Liver (tissue), 9 donors: ENCODE data around the gene CHODL. TPM values are rescaled to one million over a fixed set of nuclear protein-coding genes. Genes with fewer than 3 reads are reported as not detected.
A peak's percentile ranks its signal among the peaks of the same experiment; 100 is the strongest.

Source experiments
- DNase-seq: peaks from one replicate; pipeline ENCODE4 v3.0.0-alpha.2; 2017; ENCODE audit warnings: low spot score
- H3K27ac ChIP-seq, 2 donors: one replicate each; pipeline ENCODE4 v1.7.0; 2013; ENCODE audit warnings: inconsistent platforms in 2 of 2, low read length in 2 of 2, control low read depth in 1 of 2, low read depth in 1 of 2, mild to moderate bottlenecking in 1 of 2
- H3K27me3 ChIP-seq, 4 donors: one replicate each; pipeline versions ENCODE4 v1.6.1 to v1.7.0; 2013; ENCODE audit warnings: low read length in 3 of 4, inconsistent platforms in 1 of 4, mild to moderate bottlenecking in 1 of 4, moderate library complexity in 1 of 4; ENCODE audit not compliant: control insufficient read depth in 4 of 4, insufficient read depth in 4 of 4
- H3K36me3 ChIP-seq, 4 donors: one replicate each; pipeline versions ENCODE4 v1.6.1 to v1.7.0; 2013; ENCODE audit warnings: low read length in 3 of 4, mild to moderate bottlenecking in 3 of 4, low read depth in 1 of 4, moderate library complexity in 1 of 4; ENCODE audit not compliant: control insufficient read depth in 4 of 4, insufficient read depth in 3 of 4
- H3K4me1 ChIP-seq, 4 donors: one replicate each; pipeline versions ENCODE4 v1.6.1 to v1.7.0; 2013; ENCODE audit warnings: low read length in 3 of 4, mild to moderate bottlenecking in 3 of 4, moderate library complexity in 1 of 4; ENCODE audit not compliant: control insufficient read depth in 4 of 4, insufficient read depth in 4 of 4
- H3K4me3 ChIP-seq, 3 donors: one replicate each; pipeline versions ENCODE4 v1.6.1 to v1.7.0; 2013; ENCODE audit warnings: low read length in 3 of 3, control low read depth in 1 of 3, low read depth in 1 of 3, mild to moderate bottlenecking in 1 of 3
- H3K9ac ChIP-seq, 2 donors: one replicate each; pipeline ENCODE4 v1.7.0; 2013; ENCODE audit warnings: low read length in 2 of 2, mild to moderate bottlenecking in 2 of 2, moderate library complexity in 2 of 2, control low read depth in 1 of 2, low read depth in 1 of 2
- H3K9me3 ChIP-seq, 4 donors: one replicate each; pipeline versions ENCODE4 v1.6.1 to v1.7.0; 2013; ENCODE audit warnings: low read length in 3 of 4; ENCODE audit not compliant: control insufficient read depth in 4 of 4
- FOXA1 ChIP-seq: IDR thresholded peaks from 2 replicates; pipeline ENCODE4 v1.6.1; 2016; ENCODE audit warnings: antibody characterized with exemption
- FOXA2 ChIP-seq: IDR thresholded peaks from 2 replicates; pipeline ENCODE4 v1.6.1; 2016; ENCODE audit warnings: antibody characterized with exemption
- GABPA ChIP-seq, 2 donors: IDR thresholded peaks in 1 of 2; conservative IDR thresholded peaks in 1 of 2; 2 replicates each; pipeline ENCODE4 v1.6.1; 2016; ENCODE audit warnings: antibody characterized with exemption in 2 of 2, mild to moderate bottlenecking in 1 of 2, moderate library complexity in 1 of 2
- HNF4A ChIP-seq, 2 donors: conservative IDR thresholded peaks; 2 replicates each; pipeline ENCODE4 v1.6.1; 2016; ENCODE audit warnings: antibody characterized with exemption in 2 of 2, mild to moderate bottlenecking in 2 of 2
- HNF4G ChIP-seq: IDR thresholded peaks from 2 replicates; pipeline ENCODE4 v1.6.1; 2016; ENCODE audit warnings: antibody characterized with exemption
- JUND ChIP-seq, 2 donors: IDR thresholded peaks; 2 replicates each; pipeline ENCODE4 v1.6.1; 2016; ENCODE audit warnings: antibody characterized with exemption in 2 of 2
- NR2F2 ChIP-seq: IDR thresholded peaks from 2 replicates; pipeline ENCODE4 v1.6.1; 2016; ENCODE audit warnings: antibody characterized with exemption
- RAD21 ChIP-seq, 2 donors: IDR thresholded peaks; 2 replicates each; pipeline ENCODE4 v1.6.1; 2016; ENCODE audit warnings: antibody characterized with exemption in 2 of 2, mild to moderate bottlenecking in 2 of 2
- RXRA ChIP-seq, 2 donors: IDR thresholded peaks; 2 replicates each; pipeline ENCODE4 v1.6.1; 2017 to 2018; ENCODE audit warnings: antibody characterized with exemption in 2 of 2, mild to moderate bottlenecking in 1 of 2
- TAF1 ChIP-seq: conservative IDR thresholded peaks from 2 replicates; pipeline ENCODE4 v1.6.1; 2016; ENCODE audit warnings: antibody characterized with exemption, mild to moderate bottlenecking
- YY1 ChIP-seq: IDR thresholded peaks from 2 replicates; pipeline ENCODE4 v1.6.1; 2016; ENCODE audit warnings: antibody characterized with exemption, mild to moderate bottlenecking
- WGBS: extraction: QIAGEN DNeasy Blood & Tissue Kit; methylation state at CpG from one replicate; pipeline ENCODE4 v1.1.7; 2013; 5-methylcytosine and 5-hydroxymethylcytosine counted together
- polyA plus RNA-seq, 2 donors: library from polyadenylated mRNA; stranded (reverse) in 1 of 2; unstranded in 1 of 2; fragments of 200-250 nt in 1 of 2; fragments of >200 nt in 1 of 2; fragmentation: Nextera tagmentation in 1 of 2; extraction: Ambion mirVana in 1 of 2; gene quantifications; one replicate each; pipeline versions ENCODE4 v1.2.1 to v1.2.3, GENCODE V29; 2013 to 2015
- total RNA-seq, 2 donors: library from RNA; depleted of rRNA; stranded (reverse); fragments of >200 nt; gene quantifications; one replicate each; pipeline ENCODE4 v1.2.3, GENCODE V29; 2014
- TF ChIP-seq, protein P1 (sequence below): IDR thresholded peaks from 2 replicates; pipeline ENCODE4 v1.6.1; 2016; ENCODE audit warnings: antibody characterized with exemption
- TF ChIP-seq, protein P2 (sequence below): fragments of 150-350 bp; IDR thresholded peaks from 2 replicates; pipeline ENCODE4 v1.5.1; 2017; ENCODE audit warnings: improper control_type of control experiment, low read depth, low read length; ENCODE audit not compliant: missing input control
- TF ChIP-seq, protein P3 (sequence below): IDR thresholded peaks from 2 replicates; pipeline ENCODE4 v1.6.1; 2016; ENCODE audit warnings: antibody characterized with exemption
- TF ChIP-seq, protein P4 (sequence below): IDR thresholded peaks from 2 replicates; pipeline ENCODE4 v1.6.1; 2016; ENCODE audit warnings: antibody characterized with exemption
- donor health status: healthy.
- donor health status: healthy.
- donor health status: healthy.
- donor health status: healthy.
- donor health status: healthy.

Gene CHODL
- total and polyA plus RNA-seq, 4 donors = 0.22 TPM; not detected in 3

DNA sequence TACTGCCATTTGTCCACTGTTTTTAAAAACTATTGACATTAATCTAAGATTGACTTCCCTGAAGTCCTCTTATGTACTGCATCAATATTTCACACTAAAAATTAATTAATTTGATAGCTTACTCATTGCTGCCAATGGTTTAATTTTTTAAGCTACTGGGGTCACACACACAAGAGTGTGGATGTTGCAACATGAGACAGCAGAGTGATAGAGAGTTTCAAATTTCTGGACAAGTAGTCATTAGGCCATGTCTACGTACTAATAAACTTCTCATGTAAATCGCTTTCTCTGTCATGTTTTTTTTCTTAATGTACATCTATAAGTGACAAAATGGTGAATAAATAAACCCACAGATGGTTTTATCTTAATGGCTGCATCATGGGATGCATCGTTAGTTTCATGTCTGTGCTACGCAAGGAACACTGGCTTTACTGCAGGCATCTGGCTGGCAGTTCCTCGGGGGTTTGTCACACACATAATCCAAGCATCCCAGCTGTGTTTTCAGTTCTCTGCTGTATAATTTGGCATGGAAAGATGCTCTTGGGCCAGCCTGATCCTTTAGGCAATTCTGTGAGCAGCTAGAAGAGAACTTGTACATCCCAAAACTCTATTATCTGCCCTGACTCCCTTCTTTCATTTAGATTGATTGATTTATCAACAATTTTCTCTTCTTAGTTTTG, 16.4 kb upstream of the CHODL start:
- no peak overlapping the region for H3K9ac ChIP-seq
- no peaks in the 10 kb centered on the region for H3K27me3 ChIP-seq
- no peak overlapping the region for H3K27ac ChIP-seq
- TF ChIP-seq HNF4G (no peak), NR2F2 (no peak), GABPA (IDR thresholded peaks at IDR 0.05 in 1 of 2, conservative IDR thresholded peaks at IDR 0.05 in 1 of 2) (no peak), FOXA1 (no peak), HNF4A (conservative IDR thresholded peaks at IDR 0.05) (no peak)
- no peaks in the 10 kb centered on the region for H3K36me3 ChIP-seq
- H3K4me3 ChIP-seq = no peak overlapping the region
- no peaks in the 10 kb centered on the region for H3K4me1 ChIP-seq
- no peak for DNase-seq
- WGBS = 75% methylated on average over 5 of the region's 5 CpGs
- no peaks in the 10 kb centered on the region for H3K9me3 ChIP-seq

DNA sequence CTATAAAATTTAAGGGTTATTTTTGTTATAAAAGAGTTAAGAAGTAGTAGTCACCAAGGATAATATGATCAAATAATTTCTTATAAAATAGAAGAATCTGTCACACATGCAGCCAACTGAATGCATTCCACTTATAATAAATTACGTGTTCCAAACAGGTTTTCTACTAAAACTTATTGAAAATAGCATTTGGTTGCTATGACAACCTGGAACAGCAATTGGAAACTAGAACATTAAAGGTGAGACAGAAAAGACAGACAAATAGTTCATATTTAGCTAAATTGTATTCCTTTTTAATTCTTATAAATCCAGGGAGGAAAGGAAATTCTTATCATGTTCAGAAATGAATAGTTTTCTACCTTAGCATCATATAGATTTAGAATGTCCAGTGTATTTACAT, 9.1 kb upstream of the CHODL start:
- TF ChIP-seq NR2F2 = no peak
- TF ChIP-seq, protein P1, sequence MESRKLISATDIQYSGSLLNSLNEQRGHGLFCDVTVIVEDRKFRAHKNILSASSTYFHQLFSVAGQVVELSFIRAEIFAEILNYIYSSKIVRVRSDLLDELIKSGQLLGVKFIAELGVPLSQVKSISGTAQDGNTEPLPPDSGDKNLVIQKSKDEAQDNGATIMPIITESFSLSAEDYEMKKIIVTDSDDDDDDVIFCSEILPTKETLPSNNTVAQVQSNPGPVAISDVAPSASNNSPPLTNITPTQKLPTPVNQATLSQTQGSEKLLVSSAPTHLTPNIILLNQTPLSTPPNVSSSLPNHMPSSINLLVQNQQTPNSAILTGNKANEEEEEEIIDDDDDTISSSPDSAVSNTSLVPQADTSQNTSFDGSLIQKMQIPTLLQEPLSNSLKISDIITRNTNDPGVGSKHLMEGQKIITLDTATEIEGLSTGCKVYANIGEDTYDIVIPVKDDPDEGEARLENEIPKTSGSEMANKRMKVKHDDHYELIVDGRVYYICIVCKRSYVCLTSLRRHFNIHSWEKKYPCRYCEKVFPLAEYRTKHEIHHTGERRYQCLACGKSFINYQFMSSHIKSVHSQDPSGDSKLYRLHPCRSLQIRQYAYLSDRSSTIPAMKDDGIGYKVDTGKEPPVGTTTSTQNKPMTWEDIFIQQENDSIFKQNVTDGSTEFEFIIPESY = no peak
- no peak for TF ChIP-seq FOXA2
- no peak for TF ChIP-seq RAD21 (IDR thresholded peaks at IDR 0.05)

DNA sequence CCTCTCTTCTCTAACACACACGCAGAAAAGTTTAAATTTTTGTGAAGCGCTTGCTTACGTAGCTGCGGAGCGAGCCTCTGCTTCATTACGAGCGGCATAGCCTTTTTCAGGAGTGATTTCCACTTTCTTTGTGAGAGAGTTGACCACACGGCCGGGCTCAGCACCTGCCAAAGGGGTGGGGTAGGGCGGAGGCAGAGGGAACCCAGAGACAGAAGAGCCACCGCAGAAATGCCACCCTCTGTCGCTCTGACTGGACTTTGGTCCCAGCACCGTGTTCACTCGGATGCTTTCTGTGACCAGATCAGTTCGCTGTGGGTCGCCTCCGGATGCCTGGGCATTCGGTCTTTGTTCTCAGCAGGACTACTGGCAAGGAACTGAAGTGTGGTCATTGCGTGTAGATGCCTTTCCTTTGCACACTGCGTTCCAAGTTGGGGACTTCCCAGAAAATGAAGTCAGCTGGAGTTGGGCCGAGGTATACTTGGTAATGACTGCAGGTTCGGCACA, 883 bp downstream of the CHODL start:
- WGBS = 9% methylated on average over 22 of the region's 22 CpGs
- TF ChIP-seq JUND (IDR thresholded peaks at IDR 0.05) (no peak), NR2F2 (no peak), RXRA (IDR thresholded peaks at IDR 0.05) (no peak), HNF4G (no peak), YY1 (no peak), TAF1 (no peak), HNF4A (conservative IDR thresholded peaks at IDR 0.05) (no peak), RAD21 (IDR thresholded peaks at IDR 0.05) (no peak), FOXA1 (no peak)
- TF ChIP-seq, protein P2, sequence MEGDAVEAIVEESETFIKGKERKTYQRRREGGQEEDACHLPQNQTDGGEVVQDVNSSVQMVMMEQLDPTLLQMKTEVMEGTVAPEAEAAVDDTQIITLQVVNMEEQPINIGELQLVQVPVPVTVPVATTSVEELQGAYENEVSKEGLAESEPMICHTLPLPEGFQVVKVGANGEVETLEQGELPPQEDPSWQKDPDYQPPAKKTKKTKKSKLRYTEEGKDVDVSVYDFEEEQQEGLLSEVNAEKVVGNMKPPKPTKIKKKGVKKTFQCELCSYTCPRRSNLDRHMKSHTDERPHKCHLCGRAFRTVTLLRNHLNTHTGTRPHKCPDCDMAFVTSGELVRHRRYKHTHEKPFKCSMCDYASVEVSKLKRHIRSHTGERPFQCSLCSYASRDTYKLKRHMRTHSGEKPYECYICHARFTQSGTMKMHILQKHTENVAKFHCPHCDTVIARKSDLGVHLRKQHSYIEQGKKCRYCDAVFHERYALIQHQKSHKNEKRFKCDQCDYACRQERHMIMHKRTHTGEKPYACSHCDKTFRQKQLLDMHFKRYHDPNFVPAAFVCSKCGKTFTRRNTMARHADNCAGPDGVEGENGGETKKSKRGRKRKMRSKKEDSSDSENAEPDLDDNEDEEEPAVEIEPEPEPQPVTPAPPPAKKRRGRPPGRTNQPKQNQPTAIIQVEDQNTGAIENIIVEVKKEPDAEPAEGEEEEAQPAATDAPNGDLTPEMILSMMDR = no peak
- TF ChIP-seq, protein P3, sequence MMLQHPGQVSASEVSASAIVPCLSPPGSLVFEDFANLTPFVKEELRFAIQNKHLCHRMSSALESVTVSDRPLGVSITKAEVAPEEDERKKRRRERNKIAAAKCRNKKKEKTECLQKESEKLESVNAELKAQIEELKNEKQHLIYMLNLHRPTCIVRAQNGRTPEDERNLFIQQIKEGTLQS = no peak
- TF ChIP-seq, protein P4, sequence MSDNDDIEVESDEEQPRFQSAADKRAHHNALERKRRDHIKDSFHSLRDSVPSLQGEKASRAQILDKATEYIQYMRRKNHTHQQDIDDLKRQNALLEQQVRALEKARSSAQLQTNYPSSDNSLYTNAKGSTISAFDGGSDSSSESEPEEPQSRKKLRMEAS = no peak
- Histone ChIP-seq H3K27me3 (peaks cover 0 to 7% (median 0%) of the 10 kb centered on the region in 4 donors), H3K36me3 (no peaks in the 10 kb centered on the region), H3K9me3 (no peaks in the 10 kb centered on the region), H3K4me3 (peak overlapping the region in 1 of 3 donors; percentile 27), H3K4me1 (peaks cover 2 to 9% (median 6%) of the 10 kb centered on the region in 4 donors), H3K9ac (no peak overlapping the region), H3K27ac (no peak overlapping the region)
- no peak for DNase-seq

More for the DNA sequence above, 9.1 kb upstream of the CHODL start:
- Histone ChIP-seq H3K27me3 (no peaks in the 10 kb centered on the region), H3K27ac (no peak overlapping the region), H3K9ac (no peak overlapping the region), H3K36me3 (no peaks in the 10 kb centered on the region), H3K4me3 (no peak overlapping the region), H3K4me1 (no peaks in the 10 kb centered on the region), H3K9me3 (peaks cover 0 to 4% (median 0%) of the 10 kb centered on the region in 4 donors)
- DNase-seq = no peak
- WGBS = 60% methylated on average over 1 of the region's 1 CpG
